GM18499 (cell line): Measurements from ENCODE around the gene PIK3CA.
"Not testable (repeated sequence)": the region's sequence is repeated elsewhere in the genome, so short reads cannot be mapped to it uniquely, and the experiment has no call there.

Source experiments
- ATAC-seq: cut with Tn5 transposase; IDR thresholded peaks from one replicate; pipeline ENCODE4 v1.9.1; 2021; ENCODE audit warnings: moderate number of reproducible peaks; ENCODE audit not compliant: insufficient read depth, unreplicated experiment

Gene PIK3CA

DNA sequence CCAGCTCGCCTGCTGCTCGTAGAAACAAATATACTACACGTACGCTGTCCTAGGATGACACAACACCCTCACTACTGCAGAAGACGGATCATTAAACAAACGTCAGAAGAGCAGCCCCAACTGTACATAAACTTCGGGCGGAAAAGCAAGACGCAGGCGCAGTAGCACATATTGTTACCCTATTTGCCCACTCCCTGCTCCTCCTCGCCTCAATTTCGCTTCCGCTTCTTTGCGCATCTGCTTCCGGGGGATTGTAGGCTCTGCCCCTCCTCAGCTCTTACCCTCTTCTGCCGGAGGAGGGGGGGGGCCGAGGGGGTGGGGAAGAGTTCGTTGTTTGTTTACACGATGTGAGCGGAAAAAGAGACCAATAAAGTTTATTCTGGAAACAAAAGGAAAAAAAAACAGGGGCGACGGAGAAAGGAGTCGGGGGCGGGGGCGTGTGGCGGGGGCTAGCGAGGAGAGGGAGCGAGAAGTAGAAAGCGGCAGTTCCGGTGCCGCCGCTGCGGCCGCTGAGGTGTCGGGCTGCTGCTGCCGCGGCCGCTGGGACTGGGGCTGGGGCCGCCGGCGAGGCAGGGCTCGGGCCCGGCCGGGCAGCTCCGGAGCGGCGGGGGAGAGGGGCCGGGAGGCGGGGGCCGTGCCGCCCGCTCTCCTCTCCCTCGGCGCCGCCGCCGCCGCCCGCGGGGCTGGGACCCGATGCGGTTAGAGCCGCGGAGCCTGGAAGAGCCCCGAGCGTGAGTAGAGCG lies at the start of gene PIK3CA:
TSS of gene PIK3CA (plus strand) at position 485 of the 743 bp plus-strand sequence. CDS start 50,469 bp downstream, outside the sequence.
- peak; percentile 67 for ATAC-seq

DNA sequence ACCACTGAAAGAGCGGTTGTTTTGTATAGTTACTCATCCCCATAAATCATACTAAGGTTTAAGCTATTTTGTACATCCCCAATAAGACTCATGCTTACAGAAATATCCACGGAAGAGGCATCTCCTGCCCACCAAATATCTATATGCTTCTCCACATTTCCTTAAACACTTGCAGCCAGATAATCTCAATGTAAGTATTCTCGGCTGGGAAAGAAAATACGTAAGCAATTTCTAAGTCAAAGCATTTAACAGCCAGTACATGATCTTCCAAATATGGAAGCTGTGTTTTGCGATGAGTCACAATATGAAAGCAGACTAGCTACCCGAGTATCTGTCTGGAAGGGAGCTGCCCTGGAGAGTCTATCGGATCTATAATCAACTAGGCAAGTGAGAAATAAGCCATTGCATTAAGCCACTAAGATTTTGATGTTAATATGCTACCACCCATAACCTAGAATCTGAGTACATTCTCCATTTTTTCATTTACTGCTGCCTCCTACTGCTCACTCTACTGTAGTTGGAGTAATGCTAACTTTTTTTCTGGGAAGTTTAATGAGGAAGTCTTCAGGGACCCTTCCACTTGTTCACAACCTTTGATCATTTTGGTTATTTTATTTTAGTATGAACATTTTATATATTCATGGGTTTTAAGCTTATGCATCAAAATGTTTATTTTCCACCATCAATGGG lies 49.6 kb upstream of the PIK3CA start:
- no peak for ATAC-seq

DNA sequence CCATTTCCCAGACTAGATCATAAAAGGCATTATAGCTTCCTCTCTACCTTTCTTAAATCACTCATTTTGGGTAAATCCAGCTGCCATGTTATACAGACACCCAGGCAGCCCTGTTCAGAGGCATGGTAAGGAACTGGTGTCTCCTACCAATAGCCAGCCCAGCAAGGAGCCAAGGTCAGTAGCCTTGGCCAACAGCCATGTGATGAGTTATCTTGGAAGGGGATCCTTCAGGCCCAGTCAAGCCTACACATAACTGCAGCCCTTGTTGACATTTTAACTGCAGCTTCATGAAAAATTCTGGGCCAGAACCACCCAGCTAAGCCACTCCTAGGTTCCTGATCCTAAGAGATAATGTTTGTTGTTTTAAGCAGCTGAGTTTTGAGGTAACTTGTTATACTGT lies 47.5 kb upstream of the PIK3CA start:
- no peak for ATAC-seq

DNA sequence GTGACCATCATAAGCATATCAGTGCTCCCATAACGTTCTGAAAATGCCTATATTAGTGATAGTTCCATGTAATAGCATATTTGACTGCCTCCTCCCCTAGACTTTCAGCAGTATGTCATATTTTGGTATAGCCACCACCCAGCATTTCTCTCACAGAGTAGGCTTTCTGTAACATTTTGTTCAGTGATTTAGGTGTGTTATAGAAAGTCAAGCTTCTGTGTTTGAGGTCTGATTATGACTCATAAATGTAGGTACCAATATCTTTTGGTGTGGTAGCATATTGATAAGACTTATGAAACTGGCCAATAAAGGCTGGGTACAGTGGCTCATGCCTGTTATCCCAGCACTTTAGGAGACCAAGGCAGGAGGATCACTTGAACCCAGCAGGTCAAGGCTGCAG lies 42.3 kb upstream of the PIK3CA start:
- no peak for ATAC-seq

DNA sequence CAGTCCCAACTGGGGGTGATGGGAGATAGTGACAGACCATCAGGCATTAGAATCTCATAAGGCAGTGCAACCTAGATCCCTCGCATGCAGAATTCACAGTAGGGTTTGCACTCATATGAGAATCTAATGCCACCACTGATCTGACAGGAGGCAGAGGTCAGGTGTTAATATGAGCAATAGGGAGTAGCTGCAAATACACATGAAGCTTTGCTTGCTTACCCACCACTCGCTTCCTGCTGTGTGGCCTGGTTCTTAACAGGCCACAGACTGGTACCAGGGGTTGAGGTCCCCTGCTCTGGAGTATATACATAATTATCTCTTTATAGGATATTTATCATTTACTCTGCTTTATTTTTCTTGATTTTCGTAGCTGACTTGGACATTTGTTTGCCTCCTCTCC lies 40.5 kb upstream of the PIK3CA start:
- no peak for ATAC-seq

DNA sequence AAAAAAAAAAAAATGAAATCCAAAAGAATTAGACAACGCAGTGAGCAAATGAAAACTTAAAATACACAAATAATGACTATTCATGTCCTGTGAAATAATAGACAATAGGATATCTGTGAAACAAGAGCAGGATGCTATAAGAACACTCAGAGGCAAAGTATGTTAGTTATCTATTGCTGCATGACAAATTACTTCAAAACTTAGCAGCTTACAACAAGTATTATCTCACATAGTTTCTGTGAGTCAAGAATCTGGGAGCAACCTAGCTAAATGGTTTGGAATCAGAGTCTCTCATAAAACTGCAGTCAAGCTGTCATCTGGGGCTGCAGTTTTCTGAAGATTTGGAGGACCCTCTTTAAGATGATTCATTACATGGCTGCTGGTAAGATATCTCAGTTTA lies 40.1 kb upstream of the PIK3CA start:
- ATAC-seq: no peak

DNA sequence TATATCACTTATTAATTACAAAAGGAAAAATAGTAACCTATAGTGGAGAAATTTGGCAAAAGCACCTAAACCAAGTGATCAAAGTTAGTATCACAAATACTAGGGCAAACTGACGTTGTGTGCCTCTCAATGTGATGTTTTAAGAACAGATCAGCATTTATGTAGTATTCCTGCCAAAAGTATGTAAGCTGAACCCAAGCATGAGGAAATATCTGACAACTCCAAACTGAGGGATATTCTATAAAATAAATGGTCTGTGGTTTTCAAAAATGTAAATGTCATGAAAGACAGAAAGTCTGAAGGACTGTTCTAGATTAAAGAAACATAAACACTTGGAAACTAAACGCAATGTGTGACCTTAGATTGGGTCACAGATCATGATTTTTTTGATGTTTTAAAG lies 34.3 kb upstream of the PIK3CA start:
- no peak for ATAC-seq

DNA sequence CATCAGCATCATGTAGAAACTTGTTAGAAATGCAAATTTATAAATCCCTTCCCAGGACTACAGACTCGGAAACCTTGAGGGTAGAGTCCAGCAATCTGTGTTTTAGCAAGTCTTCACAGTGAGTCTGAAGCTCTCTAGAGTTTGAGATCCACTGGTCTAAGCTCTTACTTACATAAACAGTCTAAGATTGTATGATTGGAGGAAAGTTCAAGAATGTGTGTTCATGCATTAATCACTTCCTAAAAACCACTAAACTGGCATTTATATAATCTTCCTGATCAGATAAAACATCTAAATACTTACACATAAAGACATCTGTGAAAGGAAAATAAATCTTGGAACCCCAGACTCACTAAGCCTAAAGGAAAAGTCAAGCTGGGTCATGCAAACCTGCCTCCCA lies 32.7 kb upstream of the PIK3CA start:
- not testable (repeated sequence) for ATAC-seq

DNA sequence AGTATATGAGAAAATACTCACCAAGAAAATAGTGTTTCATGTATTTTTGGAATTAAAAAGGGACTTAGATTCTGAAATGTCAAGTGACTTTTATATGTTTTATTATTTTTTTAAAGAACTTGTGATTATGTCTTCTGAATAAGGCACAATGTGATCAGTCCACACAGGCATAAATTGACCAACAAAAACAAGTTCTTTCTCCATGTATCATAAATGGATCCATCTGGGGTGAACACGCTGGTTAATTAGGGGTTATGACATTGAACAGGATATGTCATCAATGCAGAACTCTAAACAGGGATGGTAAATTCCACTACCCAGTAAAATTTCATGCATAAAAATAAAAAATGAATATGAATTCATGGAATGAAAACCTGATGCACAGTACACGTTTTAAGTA lies 31.3 kb upstream of the PIK3CA start:
- no peak for ATAC-seq

DNA sequence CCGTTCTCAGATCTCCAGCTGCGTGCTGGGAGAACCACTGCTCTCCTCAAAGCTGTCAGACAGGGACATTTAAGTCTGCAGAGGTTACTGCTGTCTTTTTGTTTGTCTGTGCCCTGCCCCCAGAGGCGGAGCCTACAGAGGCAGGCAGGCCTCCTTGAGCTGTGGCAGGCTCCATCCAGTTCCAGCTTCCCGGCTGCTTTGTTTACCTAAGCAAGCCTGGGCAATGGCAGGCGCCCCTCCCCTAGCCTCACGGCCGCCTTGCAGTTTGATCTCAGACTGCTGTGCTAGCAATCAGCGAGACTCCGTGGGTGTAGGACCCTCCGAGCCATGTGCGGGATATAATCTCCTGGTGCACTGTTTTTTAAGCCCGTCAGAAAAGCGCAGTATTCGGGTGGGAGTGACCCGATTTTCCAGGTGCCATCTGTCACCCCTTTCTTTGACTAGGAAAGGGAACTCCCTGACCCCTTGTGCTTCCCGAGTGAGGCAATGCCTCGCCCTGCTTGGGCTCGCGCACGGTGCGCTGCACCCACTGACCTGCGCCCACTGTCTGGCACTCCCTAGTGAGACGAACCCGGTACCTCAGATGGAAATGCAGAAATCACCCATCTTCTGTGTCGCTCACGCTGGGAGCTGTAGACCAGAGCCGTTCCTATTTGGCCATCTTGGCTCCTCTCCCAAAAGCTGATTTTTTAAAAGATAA lies 15.8 kb upstream of the PIK3CA start:
- not testable (repeated sequence) for ATAC-seq

DNA sequence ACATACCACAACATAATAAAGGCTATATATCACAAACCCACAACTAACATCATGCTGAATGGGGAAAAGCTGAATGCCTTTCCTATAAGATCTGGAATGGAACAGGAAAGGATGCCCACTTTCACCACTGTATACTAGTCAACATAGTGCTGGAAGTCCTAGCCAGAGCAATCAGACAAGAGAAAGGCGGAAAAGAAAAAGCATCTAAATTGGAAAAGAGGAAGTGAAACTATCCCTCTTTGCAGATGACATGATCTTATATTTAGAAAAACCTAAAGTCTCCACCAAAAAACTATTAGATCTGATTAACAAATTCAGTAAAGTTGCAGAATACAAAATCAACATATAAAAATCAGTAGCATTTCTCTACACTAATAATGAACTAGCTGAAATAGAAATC lies 14.6 kb upstream of the PIK3CA start:
- no peak for ATAC-seq

DNA sequence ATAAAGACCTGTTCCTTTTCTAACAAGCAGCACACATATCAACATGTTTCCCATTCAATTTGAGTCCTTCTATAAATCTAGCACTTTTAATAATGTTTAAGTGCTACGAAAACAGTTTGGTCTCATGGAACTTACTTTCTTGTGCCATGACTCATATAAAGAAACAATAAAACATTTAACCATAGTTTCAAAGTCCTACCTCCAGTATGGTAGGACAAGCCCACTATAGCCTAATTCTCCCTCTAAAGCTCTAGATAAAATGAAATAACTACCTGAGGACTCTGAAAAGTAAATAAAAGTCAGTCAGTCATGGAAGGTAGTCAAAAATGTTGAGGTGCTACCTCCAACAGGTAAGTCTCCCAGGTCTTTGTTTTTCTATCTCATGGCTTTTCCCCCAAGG lies 12.0 kb upstream of the PIK3CA start:
- ATAC-seq: no peak

DNA sequence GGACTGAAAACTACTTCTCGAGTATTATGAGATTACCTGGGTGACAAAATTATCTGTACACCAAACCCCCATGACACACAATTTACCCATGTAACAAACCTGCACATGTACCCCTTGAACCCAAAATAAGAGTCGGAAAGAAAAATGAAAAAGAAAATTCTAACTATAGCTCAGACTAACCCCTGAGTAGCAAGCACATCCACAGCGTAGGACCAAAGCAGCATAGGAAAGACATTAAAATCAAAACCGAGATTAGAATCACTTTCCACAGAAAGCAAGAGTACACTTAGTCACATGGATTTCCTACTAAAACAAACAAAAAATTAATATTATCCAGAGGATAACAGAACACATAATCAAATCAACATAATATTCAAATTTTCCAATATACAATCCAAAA lies 6.3 kb upstream of the PIK3CA start:
- no peak for ATAC-seq

DNA sequence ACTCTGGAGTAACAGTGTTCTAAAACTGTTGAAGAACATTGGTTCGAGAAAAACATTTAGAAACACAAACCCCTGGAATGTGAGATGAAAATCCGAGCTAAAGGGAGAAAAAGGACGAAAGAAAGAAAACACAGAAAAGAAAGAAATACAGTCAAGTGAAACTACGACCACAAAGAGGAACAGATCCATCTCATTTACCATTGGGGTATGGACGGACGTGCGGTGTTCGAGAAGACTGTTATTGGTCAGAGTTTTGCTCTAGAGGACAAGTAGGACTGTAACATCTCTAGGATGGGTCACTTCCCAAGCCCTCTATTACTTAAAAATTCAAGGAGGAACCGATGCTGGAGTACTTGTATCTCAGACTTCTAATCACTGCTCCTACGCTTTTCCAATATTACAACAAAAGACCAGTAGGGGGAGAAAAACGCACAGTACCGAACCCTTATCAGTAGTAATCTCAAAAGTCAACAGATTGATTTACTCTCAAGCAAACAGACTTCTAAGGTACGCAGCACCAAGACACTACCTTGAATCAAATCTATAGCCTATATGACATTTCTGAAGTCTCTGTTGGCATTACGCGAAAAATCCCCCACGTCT lies 1.1 kb upstream of the PIK3CA start:
- no peak for ATAC-seq

DNA sequence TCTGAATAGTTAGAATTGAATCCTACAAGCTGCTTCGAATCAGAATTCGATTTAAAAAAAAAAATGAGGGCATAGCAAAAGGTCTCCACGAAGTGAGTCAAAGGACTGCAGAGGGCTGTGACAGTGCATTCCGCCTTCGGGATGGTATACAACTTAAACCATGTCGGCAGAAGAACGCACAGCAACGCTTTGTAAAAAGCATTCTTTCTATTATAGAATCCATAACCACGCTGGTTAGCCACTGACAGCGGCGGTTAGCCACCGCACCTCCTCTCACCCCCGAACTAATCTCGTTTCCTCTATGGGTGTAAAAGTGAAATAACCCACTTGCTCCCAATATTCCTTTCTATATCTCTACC lies 664 bp upstream of the PIK3CA start:
- no peak for ATAC-seq

DNA sequence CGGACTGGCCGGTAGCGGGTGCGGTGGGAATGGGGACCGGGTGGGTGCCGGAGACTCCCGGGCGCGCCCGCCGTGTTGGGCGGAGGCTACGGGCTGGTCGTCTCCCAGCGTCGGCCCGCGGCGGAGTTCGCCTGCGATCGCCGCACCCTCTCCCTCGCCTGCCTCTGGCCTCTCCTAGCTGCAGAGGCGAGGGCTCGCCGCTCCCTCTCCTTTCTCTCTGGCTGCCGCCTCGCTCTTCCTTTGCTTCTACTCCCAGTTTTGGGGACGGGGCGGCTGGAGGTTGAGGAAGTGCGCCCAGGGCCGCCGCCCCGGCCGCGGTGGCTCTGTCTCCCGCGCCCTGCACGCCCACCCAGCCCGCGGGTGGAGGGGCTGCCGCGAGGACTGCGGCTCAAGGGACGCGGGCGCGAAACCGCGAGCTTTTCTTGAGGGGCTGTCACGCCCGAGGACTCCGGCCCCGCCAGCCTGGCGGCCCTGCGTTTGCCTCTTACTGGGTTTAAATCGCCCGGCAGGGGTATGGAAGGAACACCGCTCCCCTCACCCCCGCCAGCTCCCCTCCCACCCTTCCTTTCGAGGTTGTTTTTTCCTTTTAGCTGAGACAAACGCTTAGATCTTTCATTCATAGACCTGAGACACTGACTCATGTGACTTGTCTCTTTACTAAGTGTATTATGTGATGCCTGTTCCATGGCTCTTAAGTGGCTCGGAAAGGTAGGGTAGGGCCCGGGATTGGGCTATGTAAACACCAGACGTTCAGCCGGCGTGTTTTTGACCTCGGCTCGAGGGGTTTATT lies 654 bp downstream of the PIK3CA start:
- no peak for ATAC-seq

DNA sequence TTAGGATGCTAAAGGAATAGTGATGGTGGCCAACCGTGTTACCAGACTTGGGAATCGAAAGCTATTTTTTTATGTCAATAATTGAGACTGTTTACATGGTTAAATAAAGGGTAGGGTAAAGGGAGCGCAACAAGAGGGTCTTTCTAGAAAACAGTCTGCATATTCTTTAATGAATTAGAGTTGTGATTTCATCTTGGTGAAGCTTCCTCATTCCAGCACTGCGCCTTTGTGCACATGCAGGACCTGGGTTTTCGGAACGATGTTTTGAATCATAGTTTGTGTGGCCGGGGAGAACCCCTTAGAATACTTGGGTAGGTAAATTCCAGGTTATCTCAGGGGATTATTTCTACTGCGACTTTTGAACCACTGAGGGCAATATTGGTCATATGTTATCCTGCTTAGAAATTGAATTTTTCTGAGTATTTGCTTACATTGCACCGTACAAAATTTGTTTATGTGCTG lies 1.3 kb downstream of the PIK3CA start:
- no peak for ATAC-seq

DNA sequence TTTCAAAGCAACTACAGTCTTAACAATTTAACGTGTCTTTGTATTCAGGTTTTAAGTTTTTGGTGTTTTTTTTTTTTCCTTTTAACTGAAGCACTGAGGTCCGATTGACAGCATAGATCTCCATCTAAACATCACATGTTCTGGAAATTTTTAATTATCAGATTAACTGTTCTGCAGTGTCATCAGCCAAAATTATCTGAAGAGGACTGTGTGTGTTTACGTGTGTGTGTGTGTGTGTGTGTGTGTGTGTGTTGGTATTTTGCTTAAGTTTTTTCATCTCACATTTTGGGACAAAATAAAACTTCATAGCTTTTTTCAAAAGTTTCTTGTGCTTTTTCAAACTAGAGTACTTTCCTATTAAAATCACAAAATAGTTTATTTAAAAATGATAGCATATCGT lies 1.8 kb downstream of the PIK3CA start:
- ATAC-seq: no peak

DNA sequence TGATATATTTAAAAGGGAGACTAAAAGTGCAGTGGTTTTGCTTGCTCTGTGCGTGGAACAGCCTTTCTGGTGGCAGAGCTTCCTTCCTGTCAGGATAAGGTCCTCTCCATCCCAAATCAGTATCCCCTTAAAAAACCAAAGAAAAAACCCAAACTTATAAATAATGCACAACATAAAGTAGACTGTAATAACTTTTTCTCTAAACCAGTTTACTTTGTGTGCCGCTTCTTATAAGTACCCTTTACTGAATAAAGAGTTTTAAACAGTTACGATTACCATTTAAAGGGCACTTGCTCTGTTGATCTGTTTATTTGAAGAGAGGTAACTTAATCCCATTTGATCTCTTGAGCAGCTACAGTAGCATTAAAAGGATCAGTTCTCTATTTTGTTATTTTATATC lies 2.5 kb downstream of the PIK3CA start:
- no peak for ATAC-seq

DNA sequence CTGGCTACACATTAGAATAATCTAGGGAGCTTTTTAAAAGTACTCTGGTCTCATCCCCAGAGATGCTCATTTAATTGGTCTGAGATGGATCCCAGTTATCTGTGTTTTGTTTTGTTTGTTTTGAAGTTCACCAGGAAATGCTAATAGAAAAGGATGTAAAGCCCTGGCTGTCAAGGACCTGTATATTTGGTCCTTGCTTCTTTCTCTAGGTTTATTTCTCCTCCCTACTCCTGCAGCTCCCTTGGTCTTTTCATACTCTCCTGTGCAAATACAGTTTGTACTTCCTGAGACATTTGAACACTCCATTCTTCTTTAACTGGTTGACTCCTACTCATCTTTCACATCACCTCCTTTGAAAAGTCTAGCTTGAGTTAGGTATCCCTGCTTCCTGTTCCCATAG lies 3.3 kb downstream of the PIK3CA start:
- ATAC-seq: no peak
